Peyer's patch (tissue), 4 donors: ENCODE measurements around the gene APLN. TPM values are rescaled to one million over a fixed set of nuclear protein-coding genes. Genes with fewer than 3 reads are reported as not detected.

ENCODE experiments used
- DNase-seq, 3 donors: peaks; one replicate each; pipeline ENCODE4 v3.0.0-alpha.2; 2017 to 2019
- H3K27ac ChIP-seq, 4 donors: fragments of 200-600 bp; sonication (generic); one replicate each; pipeline ENCODE4 v1.5.1; 2016 to 2019
- H3K27me3 ChIP-seq, 2 donors: fragments of 200-600 bp; sonication (generic); one replicate each; pipeline ENCODE4 v1.5.1; 2019
- H3K36me3 ChIP-seq, 3 donors: fragments of 200-600 bp; sonication (generic); one replicate each; pipeline ENCODE4 v1.5.1; 2016 to 2019
- H3K4me1 ChIP-seq, 4 donors: fragments of 200-600 bp; sonication (generic); one replicate each; pipeline ENCODE4 v1.5.1; 2016 to 2019
- H3K4me3 ChIP-seq, 4 donors: fragments of 200-600 bp; sonication (generic); 1 replicate in 3 of 4; 2 replicates in 1 of 4; pipeline ENCODE4 v1.5.1; 2016 to 2019; ENCODE audit warnings: mild to moderate bottlenecking in 1 of 4
- H3K9me3 ChIP-seq, 4 donors: fragments of 200-600 bp; sonication (generic); one replicate each; pipeline ENCODE4 v1.5.1; 2016 to 2019; ENCODE audit warnings: mild to moderate bottlenecking in 1 of 4
- POLR2A ChIP-seq, 2 donors: fragments of 450-650 bp; IDR thresholded peaks; one replicate each; pipeline ENCODE4 v1.5.1; 2017; ENCODE audit warnings: antibody characterized with exemption in 2 of 2, mild to moderate bottlenecking in 2 of 2, moderate library complexity in 2 of 2
- total RNA-seq, 4 donors: library from RNA; depleted of rRNA; stranded (reverse); fragments of >200 nt; gene quantifications; one replicate each; pipeline ENCODE4 v1.1.0, GENCODE V29; 2016
- TF ChIP-seq, protein P1 (sequence below), 6 experiments: fragments of 450-650 bp in 4 of 6; fragments of 200-600 bp in 2 of 6; sonication (generic) in 1 of 6; IDR thresholded peaks; one replicate each; pipeline ENCODE4 v1.5.1; 2017 to 2019; ENCODE audit warnings: antibody characterized with exemption in 6 of 6, mild to moderate bottlenecking in 3 of 6, moderate library complexity in 1 of 6

The APLN gene
- total RNA-seq, 4 donors from 2014 or later = 0.27 to 0.35 TPM; not detected in 2

DNA sequence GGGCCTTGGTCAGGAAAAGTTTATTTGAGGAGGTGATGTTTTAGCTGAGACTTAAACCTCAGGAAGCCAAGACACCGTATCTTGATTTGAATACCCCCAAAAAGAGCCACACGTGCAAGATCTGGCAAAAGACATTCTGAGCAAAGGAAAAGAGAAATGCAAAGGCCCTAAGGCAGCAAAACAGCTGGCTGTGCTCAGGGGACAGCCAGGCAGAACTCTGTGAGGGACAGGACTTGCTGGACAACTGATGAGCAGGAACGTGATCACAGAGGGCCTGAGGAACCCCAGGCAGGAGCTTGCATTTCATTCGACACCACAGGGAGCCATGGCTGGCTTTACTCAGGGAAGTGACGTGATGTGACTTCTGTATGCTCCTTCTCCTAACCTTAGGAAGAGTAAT is 58.7 kb downstream of the APLN start:
- TF ChIP-seq, protein P1, sequence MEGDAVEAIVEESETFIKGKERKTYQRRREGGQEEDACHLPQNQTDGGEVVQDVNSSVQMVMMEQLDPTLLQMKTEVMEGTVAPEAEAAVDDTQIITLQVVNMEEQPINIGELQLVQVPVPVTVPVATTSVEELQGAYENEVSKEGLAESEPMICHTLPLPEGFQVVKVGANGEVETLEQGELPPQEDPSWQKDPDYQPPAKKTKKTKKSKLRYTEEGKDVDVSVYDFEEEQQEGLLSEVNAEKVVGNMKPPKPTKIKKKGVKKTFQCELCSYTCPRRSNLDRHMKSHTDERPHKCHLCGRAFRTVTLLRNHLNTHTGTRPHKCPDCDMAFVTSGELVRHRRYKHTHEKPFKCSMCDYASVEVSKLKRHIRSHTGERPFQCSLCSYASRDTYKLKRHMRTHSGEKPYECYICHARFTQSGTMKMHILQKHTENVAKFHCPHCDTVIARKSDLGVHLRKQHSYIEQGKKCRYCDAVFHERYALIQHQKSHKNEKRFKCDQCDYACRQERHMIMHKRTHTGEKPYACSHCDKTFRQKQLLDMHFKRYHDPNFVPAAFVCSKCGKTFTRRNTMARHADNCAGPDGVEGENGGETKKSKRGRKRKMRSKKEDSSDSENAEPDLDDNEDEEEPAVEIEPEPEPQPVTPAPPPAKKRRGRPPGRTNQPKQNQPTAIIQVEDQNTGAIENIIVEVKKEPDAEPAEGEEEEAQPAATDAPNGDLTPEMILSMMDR (IDR thresholded peaks at IDR 0.05) = no peak
- no peak for TF ChIP-seq POLR2A (IDR thresholded peaks at IDR 0.05)
- Histone ChIP-seq H3K4me1 (no peaks in the 10 kb centered on the region), H3K27ac (no peak overlapping the region), H3K9me3 (no peaks in the 10 kb centered on the region), H3K27me3 (no peaks in the 10 kb centered on the region), H3K36me3 (no peaks in the 10 kb centered on the region), H3K4me3 (no peak overlapping the region)
- no peak for DNase-seq

Other genes with a start within 250 kb of the APLN start
- 10 to 100 TPM in 1 of 4 donors, 1 to 10 TPM in 3; 3.9 to 17.3 (median 5.6) TPM for gene SMARCA1, start 131.5 kb downstream of the APLN start, total RNA-seq
- 10 to 100 TPM; 19.4 to 33.2 (median 24.5) TPM for gene OCRL, start 114.7 kb downstream of the APLN start, total RNA-seq
- gene XPNPEP2, start 84.0 kb upstream of the APLN start, total RNA-seq = 100 to 1,000 TPM in 3 of 4 donors, 1 to 10 TPM in 1; 5.8 to 875 (median 803) TPM
- 10 to 100 TPM in 1 of 4 donors, 1 to 10 TPM in 3; 2.2 to 45.4 (median 7.7) TPM for gene SASH3, start 125.0 kb upstream of the APLN start, total RNA-seq
- 10 to 100 TPM; 16.5 to 78.3 (median 60.6) TPM for gene ZDHHC9, start 188.9 kb upstream of the APLN start, total RNA-seq